T-helper 17 cell (primary cell): Measurements from ENCODE around the gene MIR17HG. TPM values are rescaled to one million over a fixed set of nuclear protein-coding genes. Genes with fewer than 3 reads are reported as not detected.
"Not testable (repeated sequence)": the region's sequence is repeated elsewhere in the genome, so short reads cannot be mapped to it uniquely, and the experiment has no call there.

Experiments
- ATAC-seq: fragments of 150-1000 bp; cut with Tn5 transposase; 2 replicates; pipeline ENCODE4 v1.10.0; 2021; ENCODE audit warnings: mild to moderate bottlenecking, moderate library complexity
- DNase-seq, 3 donors: peaks; one replicate each; pipeline versions ENCODE4 v3.0.0 to v3.0.0-alpha.2; 2020 to 2021
- H3K9me3 ChIP-seq: one replicate; pipeline ENCODE4 v1.7.0; 2013; ENCODE audit warnings: low read length, mild to moderate bottlenecking; ENCODE audit not compliant: control insufficient read depth, poor library complexity, severe bottlenecking
- H3K27ac Mint-ChIP-seq: one replicate; pipeline ENCODE4 v1.8.0; 2022; ENCODE audit warnings: mild to moderate bottlenecking, moderate library complexity, mixed read lengths
- H3K27me3 Mint-ChIP-seq: one replicate; pipeline ENCODE4 v1.8.0; 2022; ENCODE audit warnings: mixed read lengths
- H3K36me3 Mint-ChIP-seq: one replicate; pipeline ENCODE4 v1.8.0; 2022; ENCODE audit warnings: low read depth, mixed read lengths
- H3K4me1 Mint-ChIP-seq: one replicate; pipeline ENCODE4 v1.8.0; 2022; ENCODE audit warnings: mild to moderate bottlenecking, mixed read lengths
- H3K4me3 Mint-ChIP-seq: one replicate; pipeline ENCODE4 v1.8.0; 2022; ENCODE audit warnings: mild to moderate bottlenecking, moderate library complexity, mixed read lengths
- total RNA-seq, 4 donors: library from RNA in 2 of 4; stranded (reverse) in 2 of 4; gene quantifications; one replicate each; pipeline ENCODE4 v1.2.3 and lab custom pipeline; 2022 to 2026

Gene MIR17HG
- total RNA-seq, 2 donors from 2014 or later = 6.9 to 9.1 TPM

DNA sequence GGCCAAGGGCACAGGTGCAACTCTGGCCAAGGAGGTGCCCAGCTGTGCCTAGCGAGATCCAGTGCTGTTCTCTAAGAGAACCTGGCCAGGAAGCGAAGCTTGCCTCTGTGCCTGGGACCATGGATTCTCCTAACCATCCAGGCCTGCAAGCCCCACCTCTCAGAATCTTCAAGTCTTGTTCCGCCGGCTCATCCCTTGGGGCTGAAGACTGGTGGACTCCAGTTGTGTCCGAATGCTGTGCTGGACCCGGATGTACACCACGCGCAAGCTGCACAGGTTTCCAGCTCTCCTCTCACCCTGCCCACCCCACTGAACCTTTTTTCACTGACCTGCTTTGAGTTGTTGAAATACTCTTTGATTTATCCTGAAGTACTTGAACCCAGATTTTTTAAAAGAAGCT is 27.5 kb upstream of the MIR17HG start:
- no peak overlapping the region for H3K27ac Mint-ChIP-seq
- H3K36me3 Mint-ChIP-seq = no peaks in the 10 kb centered on the region
- peaks cover 8% of the 10 kb centered on the region for H3K4me1 Mint-ChIP-seq

DNA sequence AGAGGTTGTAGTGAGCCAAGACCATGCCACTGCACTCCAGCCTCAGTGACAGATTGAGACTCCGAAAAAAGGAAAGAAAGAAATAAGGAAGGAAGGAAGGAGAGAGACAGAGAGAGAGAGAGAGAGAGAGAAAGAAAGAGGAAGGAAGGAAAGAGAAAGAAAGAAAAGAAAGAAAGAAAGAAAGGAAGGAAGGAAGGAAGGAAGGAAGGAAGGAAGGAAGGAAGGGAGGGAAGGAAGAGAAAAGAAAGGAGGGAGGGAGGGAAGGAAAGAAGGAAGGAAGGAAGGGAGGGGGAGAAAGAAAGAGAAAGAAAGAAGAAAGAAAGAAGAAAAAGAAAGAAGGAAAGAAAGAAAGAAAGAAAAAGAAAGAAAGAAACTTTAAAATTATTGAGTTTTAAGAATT is 26.5 kb upstream of the MIR17HG start:
- not testable (repeated sequence) for H3K36me3 Mint-ChIP-seq, H3K4me3 Mint-ChIP-seq, H3K4me1 Mint-ChIP-seq, H3K27ac Mint-ChIP-seq, ATAC-seq, H3K9me3 ChIP-seq, DNase-seq
- H3K27me3 Mint-ChIP-seq = peaks cover 15% of the 10 kb centered on the region

More for the DNA sequence above, 27.5 kb upstream of the MIR17HG start:
- DNase-seq (no peak), ATAC-seq (no peak)
- no peaks in the 10 kb centered on the region for H3K9me3 ChIP-seq
- Mint-ChIP-seq H3K4me3 (no peak overlapping the region), H3K27me3 (peaks cover 15% of the 10 kb centered on the region)

DNA sequence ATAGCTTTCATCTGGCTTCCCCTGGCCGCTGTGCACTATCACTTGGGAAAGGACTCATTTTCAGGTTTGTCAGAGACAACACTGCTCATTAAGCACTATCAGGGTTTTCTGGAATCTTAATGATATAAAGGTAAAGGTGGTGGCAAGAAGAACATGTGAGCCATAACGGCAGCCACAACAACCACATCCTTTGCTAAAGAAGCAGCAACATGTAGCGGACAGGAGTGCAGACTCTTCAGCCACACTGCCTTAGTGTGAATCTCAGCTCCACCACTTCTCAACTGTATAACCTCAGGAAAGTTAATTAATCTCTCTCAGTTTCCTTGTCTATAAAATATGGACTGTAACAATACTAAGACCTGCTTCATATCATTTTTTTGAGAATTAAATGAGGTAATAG is 24.1 kb upstream of the MIR17HG start:
- peaks cover 8% of the 10 kb centered on the region for H3K4me1 Mint-ChIP-seq
- no peak overlapping the region for H3K4me3 Mint-ChIP-seq
- H3K36me3 Mint-ChIP-seq = no peaks in the 10 kb centered on the region
- no peak for DNase-seq
- H3K9me3 ChIP-seq = no peaks in the 10 kb centered on the region
- peaks cover 4% of the 10 kb centered on the region for H3K27me3 Mint-ChIP-seq
- no peak overlapping the region for H3K27ac Mint-ChIP-seq
- ATAC-seq = peak; percentile 61

DNA sequence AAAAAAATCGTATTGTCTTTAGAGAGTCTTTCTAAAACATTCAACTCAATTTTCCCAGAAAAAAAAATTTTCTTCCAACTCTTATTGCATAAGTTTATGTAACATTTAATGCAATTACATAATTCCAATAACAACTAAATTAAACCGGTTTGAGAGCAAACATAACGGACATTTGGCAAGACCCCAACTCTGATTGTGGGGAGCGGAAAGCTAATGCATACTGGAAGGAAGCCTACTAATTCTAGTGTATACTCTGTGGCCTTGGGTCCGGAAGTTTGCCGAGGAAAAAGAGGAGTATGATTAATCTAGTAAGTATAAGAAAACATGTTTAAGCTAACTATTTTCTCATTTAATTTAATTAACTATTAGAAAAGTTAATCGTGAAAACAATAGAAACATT is 21.3 kb upstream of the MIR17HG start:
- no peak for DNase-seq
- H3K9me3 ChIP-seq = no peaks in the 10 kb centered on the region
- Mint-ChIP-seq H3K4me3 (no peak overlapping the region), H3K36me3 (no peaks in the 10 kb centered on the region), H3K4me1 (peaks cover 8% of the 10 kb centered on the region), H3K27me3 (peaks cover 11% of the 10 kb centered on the region), H3K27ac (no peak overlapping the region)
- ATAC-seq = no peak

DNA sequence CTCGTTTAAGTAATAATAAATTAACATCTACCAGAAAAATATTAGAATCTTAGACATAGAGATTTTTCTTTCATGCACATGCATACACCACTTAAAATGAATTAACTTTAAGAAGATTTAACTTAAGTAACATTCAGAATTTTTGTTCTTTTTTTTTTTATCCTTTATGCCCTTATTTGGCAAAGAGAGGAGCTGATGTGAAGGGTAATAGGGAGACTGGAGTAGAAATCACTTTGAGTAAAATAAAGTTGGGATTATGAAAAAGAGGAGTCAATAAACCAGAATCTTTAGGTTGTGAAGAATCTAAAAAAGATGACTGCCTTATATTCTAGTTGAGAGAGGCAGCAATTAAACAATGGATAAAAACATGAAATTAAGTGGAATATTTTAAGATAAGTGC is 18.8 kb upstream of the MIR17HG start:
- Mint-ChIP-seq H3K27ac (no peak overlapping the region), H3K27me3 (peaks cover 11% of the 10 kb centered on the region), H3K4me3 (no peak overlapping the region), H3K4me1 (no peaks in the 10 kb centered on the region), H3K36me3 (no peaks in the 10 kb centered on the region)
- DNase-seq (no peak), ATAC-seq (no peak)
- H3K9me3 ChIP-seq = no peaks in the 10 kb centered on the region

DNA sequence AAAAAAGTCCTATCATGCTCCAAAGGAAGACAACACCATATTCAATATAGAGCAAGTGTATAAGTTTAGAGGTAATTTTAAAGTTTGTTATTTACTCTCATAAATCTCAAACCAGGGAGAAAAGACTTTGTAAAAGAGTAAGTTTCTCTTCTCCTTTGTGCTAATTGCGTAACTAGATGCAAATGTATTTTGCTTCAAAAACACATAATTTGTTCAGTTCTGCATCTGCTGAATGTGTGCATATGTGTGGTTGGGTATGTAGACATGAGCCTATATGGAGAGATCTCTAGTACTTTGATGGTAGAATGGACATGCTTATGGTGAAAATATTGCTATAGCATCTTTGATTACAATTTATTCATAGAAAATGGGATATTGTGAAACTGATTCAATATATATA is 17.8 kb upstream of the MIR17HG start:
- H3K36me3 Mint-ChIP-seq = no peaks in the 10 kb centered on the region
- H3K27me3 Mint-ChIP-seq = peaks cover 11% of the 10 kb centered on the region
- no peaks in the 10 kb centered on the region for H3K9me3 ChIP-seq
- no peak overlapping the region for H3K4me3 Mint-ChIP-seq
- DNase-seq (no peak), ATAC-seq (no peak)
- H3K4me1 Mint-ChIP-seq = no peaks in the 10 kb centered on the region
- no peak overlapping the region for H3K27ac Mint-ChIP-seq

DNA sequence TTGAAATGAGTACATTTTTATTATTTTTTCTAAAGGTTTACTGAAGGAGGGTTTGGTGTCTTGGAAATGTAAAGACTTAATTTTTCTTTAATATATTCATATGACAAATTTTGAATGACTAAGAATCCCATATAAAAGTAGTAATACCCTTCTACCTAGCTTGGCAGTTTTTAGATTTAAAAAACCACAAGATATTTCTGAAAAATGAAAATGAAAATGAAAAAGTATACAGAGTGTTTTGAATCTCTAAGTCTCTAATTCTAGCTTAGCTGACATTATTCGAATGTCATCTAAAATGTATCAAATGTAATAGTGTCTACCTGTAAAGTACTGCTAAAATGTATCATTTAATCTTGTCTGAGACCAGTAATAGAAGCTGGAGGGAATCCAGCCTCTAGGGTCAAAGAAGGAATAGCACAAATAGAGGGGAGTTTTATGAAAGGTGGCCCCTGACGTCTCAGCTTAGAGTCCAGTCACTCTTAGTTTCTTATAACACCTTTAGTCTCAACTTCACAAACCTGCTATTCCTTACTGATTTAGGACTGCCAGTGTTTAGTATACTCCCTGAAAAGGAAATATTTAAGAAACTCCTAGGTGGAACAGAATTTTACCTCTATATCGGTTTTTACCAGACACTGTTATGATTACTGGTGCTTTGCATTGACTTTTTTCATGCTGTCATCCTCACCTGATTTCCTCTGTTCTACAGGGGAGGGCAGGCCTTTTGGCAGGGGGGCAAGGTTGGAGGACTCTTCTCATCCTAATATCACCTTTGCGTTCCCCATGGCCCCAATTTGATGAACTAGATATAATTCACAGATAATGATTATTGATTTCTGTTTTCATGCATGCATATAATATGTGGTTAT is 16.2 kb upstream of the MIR17HG start:
- no peak overlapping the region for H3K27ac Mint-ChIP-seq
- no peak overlapping the region for H3K4me3 Mint-ChIP-seq

DNA sequence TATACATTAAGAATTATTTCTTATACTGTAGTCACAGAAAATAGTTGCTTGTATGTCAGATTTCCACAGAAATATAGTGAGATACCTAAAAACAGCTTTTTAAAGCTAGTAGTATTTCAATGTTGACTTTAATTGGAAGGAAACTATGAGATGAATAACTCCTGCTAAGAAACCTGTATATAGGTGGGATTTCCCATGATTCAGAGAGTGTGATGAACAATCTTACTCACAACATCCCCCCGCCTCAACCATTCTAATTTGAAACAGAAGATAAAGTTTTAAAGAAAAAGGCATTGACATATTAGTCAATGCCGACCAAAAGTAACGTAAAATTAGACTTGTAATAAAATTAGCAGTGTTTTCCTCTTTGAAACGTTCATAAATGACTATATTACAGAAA is 1.4 kb upstream of the MIR17HG start:
- DNase-seq (no peak), ATAC-seq (no peak)
- Mint-ChIP-seq H3K4me1 (peaks cover 8% of the 10 kb centered on the region), H3K27ac (no peak overlapping the region), H3K4me3 (no peak overlapping the region), H3K36me3 (no peaks in the 10 kb centered on the region), H3K27me3 (peaks cover 8% of the 10 kb centered on the region)
- no peaks in the 10 kb centered on the region for H3K9me3 ChIP-seq

More for the DNA sequence above, 16.2 kb upstream of the MIR17HG start:
- peaks cover 11% of the 10 kb centered on the region for H3K27me3 Mint-ChIP-seq
- H3K9me3 ChIP-seq = no peaks in the 10 kb centered on the region
- no peaks in the 10 kb centered on the region for H3K36me3 Mint-ChIP-seq
- DNase-seq (no peak), ATAC-seq (no peak)
- no peaks in the 10 kb centered on the region for H3K4me1 Mint-ChIP-seq

DNA sequence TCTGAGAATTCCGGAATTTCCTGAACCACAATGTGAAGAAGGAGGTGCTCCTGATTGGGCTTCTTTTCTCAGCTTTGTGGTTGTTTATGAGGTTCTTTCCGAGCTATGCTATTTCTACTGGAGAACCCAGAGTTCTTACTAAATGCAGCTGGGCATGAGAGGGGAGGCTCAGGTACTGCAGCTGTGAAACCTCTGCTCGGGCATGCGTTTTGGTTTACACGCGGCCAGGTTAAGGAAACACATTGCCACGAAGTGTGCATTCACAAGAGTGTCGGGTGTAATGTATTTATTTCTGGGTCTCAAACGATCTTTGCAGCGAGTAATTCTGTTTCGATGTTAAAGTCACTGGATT is 661 bp upstream of the MIR17HG start:
- Mint-ChIP-seq H3K27me3 (peaks cover 4% of the 10 kb centered on the region), H3K36me3 (no peaks in the 10 kb centered on the region), H3K4me3 (peak overlapping the region; percentile 97), H3K4me1 (peaks cover 8% of the 10 kb centered on the region), H3K27ac (peak overlapping the region; percentile 92)
- ATAC-seq (peak; percentile 36), DNase-seq (peak in 2 of 3 donors; percentile 18 to 20)
- H3K9me3 ChIP-seq = no peaks in the 10 kb centered on the region

DNA sequence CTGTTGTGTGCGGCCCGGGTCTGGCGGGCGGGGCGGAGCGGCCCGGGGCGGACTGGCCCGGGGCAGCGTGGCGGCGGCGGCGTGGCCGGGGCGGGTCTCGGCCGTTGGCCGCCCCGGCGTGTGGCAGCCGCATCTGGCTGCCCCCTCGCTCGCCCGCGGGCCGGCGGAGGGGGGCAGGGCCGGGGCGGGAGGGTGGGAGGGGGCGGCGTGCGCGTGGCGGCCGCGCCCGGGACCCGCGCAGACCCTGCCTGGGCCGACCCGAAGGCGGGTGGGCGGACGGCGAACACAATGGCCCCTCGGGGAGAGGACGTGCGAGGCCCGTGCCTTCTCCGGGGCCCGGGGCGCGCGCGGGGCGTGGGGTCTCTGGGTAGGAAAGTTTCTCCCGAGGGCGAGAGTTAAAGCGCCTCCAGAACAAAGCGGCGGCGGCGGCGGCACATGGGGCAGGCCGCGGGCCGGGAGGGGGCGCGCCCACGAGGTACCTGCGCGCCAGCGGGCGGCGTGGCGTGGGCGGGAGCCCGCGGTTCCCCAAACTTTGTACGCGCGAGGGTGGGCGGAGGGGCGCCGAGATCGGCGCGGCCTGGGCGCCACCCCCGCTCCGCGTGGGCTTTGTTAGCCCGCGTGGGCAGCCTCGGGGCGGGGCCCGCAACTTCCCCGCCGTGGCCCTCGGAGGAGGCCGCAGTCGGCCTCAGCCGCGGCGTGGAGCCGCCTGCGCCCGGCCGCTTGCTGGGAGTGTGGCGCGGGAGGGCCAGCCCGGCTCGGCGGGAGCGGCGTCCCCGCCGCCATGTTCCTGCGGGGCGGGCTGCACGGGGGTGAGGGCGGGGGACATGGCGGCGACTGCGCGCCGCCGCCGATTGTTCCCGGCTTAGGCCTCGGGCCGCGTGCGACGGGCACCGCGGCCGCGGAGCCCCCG is 764 bp downstream of the MIR17HG start:
- Mint-ChIP-seq H3K36me3 (no peaks in the 10 kb centered on the region), H3K4me3 (peak overlapping the region; percentile 31), H3K4me1 (peaks cover 8% of the 10 kb centered on the region), H3K27me3 (no peaks in the 10 kb centered on the region), H3K27ac (no peak overlapping the region)
- ATAC-seq = peak; percentile 71
- peak; percentile 56 to 64 (median 56) for DNase-seq
- no peaks in the 10 kb centered on the region for H3K9me3 ChIP-seq

DNA sequence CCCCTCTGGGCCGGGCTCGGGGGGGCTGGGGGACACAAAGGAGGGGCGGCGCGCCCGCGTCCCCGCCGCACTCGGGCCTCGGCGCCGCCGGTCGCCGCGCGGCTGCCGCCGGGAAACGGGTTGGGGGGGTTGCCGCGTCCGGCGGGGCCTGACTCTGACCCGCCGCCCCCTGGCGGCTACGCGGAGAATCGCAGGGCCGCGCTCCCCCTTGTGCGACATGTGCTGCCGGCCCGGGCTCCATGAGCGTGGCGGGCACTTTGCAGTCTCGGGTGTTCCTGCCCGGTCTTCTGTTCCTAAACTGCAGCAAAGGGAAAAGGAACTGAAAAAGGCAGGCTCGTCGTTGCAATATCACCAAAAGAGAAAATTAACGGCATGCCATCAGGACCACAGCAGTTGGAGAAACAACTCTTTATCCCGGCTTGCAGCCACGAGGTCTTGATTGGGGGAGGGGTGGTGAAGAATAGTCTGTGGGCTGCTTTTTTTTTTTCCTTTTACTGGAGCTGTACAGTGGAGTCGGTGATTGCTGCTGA is 1.5 kb downstream of the MIR17HG start:
- DNase-seq (peak; percentile 84 to 95 (median 87)), ATAC-seq (peak; percentile 72)
- peaks cover 8% of the 10 kb centered on the region for H3K4me1 Mint-ChIP-seq
- peak overlapping the region; percentile 79 for H3K27ac Mint-ChIP-seq
- no peaks in the 10 kb centered on the region for H3K36me3 Mint-ChIP-seq
- H3K4me3 Mint-ChIP-seq = peak overlapping the region; percentile 91
- no peaks in the 10 kb centered on the region for H3K9me3 ChIP-seq
- H3K27me3 Mint-ChIP-seq = no peaks in the 10 kb centered on the region

DNA sequence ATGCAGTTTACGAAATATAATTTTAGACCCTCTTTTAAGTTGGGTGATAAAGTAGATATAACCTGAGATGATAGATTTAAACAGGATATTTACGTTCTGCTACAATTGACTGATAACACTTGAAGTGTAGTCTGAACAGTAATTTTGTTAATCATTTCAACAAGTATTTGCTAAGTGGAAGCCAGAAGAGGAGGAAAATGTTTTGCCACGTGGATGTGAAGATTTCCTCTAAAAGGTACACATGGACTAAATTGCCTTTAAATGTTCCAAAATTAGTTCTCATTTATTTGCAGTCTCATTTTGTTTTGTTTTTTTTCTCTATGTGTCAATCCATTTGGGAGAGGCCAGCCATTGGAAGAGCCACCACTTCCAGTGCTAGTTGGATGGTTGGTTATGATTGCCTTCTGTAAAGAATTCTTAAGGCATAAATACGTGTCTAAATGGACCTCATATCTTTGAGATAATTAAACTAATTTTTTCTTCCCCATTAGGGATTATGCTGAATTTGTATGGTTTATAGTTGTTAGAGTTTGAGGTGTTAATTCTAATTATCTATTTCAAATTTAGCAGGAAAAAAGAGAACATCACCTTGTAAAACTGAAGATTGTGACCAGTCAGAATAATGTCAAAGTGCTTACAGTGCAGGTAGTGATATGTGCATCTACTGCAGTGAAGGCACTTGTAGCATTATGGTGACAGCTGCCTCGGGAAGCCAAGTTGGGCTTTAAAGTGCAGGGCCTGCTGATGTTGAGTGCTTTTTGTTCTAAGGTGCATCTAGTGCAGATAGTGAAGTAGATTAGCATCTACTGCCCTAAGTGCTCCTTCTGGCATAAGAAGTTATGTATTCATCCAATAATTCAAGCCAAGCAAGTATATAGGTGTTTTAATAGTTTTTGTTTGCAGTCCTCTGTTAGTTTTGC is 2.8 kb downstream of the MIR17HG start:
- Mint-ChIP-seq H3K27me3 (no peaks in the 10 kb centered on the region), H3K27ac (peak overlapping the region; percentile 79), H3K4me1 (peaks cover 10% of the 10 kb centered on the region), H3K36me3 (no peaks in the 10 kb centered on the region), H3K4me3 (peak overlapping the region; percentile 15)
- H3K9me3 ChIP-seq = no peaks in the 10 kb centered on the region
- no peak for DNase-seq
- ATAC-seq = no peak
